ENCODE data around the gene RPL37. TPM values are rescaled to one million over a fixed set of nuclear protein-coding genes. Genes with fewer than 3 reads are reported as not detected.

Gene RPL37
- total and polyA plus RNA-seq, 9 of the 15 experiments (the other 6 are each of a cell fraction or from before 2014, with no cell fraction given): 2,342 to 7,963 (median 4,091) TPM

DNA sequence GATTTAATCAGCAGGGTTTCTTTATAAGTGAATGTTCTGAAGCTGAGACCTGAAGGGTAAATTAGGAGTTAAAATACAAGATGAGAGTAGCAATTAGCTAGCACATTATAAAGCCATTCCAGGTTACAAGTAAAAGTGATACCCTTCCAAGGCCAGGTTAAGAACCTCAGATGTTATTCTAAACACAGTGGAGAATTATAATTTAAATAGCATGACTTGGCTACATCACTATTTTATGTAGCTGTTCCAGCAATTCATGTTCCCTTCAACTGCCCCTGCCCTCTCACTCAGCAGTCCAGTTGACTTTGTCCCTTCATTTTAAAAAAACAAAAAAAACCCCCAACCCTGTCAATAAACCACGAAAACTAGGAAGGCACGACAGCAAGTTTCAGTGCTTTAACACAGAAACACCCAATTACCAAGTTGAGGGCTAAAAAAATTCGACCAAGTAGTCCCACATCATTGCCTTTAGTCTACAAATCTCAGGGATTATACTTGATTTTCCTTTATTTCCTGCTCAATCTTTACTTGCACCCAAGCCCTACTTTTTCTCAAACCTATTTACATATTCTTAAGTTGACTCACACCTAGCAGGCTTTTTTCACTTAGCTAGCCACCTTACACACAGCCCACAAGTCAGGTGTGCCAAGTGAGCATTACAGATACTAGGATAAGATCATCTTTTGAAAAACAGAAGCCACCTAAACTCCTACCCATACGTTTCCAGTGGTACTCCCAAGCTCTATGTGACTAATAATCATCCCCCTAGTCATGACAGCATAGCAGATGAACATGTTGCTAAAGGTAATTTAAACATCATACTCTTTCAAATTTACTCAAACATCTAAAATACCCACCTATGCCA lies 3.4 kb downstream of the RPL37 start (continued):
- TF ChIP-seq MAZ (CRISPR knock-in tag; conservative IDR thresholded peaks at IDR 0.05 in 1 of 2, IDR thresholded peaks at IDR 0.05 in 1 of 2) (0 out of 4 replicates have a peak, but pooled peaks have one; percentile 19 to 24), PYGO2 (tag; IDR thresholded peaks at IDR 0.05) (no peak), PHTF2 (CRISPR knock-in tag; IDR thresholded peaks at IDR 0.05) (no peak), ZNF121 (CRISPR knock-in tag; conservative IDR thresholded peaks at IDR 0.05) (no peak), ELF2 (CRISPR knock-in tag; IDR thresholded peaks at IDR 0.05) (0 out of 2 replicates have a peak, but pooled peaks have one; percentile 43), BACH1 (tag; IDR thresholded peaks at IDR 0.05) (no peak), ZFX (CRISPR knock-in tag; IDR thresholded peaks at IDR 0.05) (no peak), SIN3A (IDR thresholded peaks at IDR 0.05; ENCODE audit: borderline replicate concordance in 2 of 2, control insufficient read depth in 1 of 2, low read depth in 2 of 2, low read length in 2 of 2) (no peak), SMARCB1 (IDR thresholded peaks at IDR 0.05; ENCODE audit: insufficient read length, low read depth) (no peak), HMG20B (CRISPR knock-in tag; IDR thresholded peaks at IDR 0.05) (no peak), ILF3 (IDR thresholded peaks at IDR 0.05; ENCODE audit: borderline replicate concordance) (peak; percentile 51), NR2C2 (CRISPR knock-in tag; IDR thresholded peaks at IDR 0.05) (no peak), NR2C2 (tag; IDR thresholded peaks at IDR 0.05) (no peak), ZNF586 (CRISPR knock-in tag; conservative IDR thresholded peaks at IDR 0.05) (no peak), ZNF134 (CRISPR knock-in tag; conservative IDR thresholded peaks at IDR 0.05) (no peak), MTA3 (IDR thresholded peaks at IDR 0.05; ENCODE audit: borderline replicate concordance) (no peak), DACH1 (IDR thresholded peaks at IDR 0.05; ENCODE audit: partially characterized antibody) (no peak), PTBP1 (IDR thresholded peaks at IDR 0.05; ENCODE audit: low read depth, low read length) (no peak), U2AF1 (optimal IDR thresholded peaks at IDR 0.05; ENCODE audit: low read depth, low read length) (peak; percentile 19), ZNF77 (CRISPR knock-in tag; IDR thresholded peaks at IDR 0.05) (0 out of 2 replicates have a peak, but pooled peaks have one; percentile 13), TAF9B (IDR thresholded peaks at IDR 0.05; ENCODE audit: partially characterized antibody) (no peak), BRD9 (IDR thresholded peaks at IDR 0.05; ENCODE audit: low read depth, partially characterized antibody) (no peak), TOE1 (IDR thresholded peaks at IDR 0.05; ENCODE audit: borderline replicate concordance) (no peak), TOE1 (CRISPR knock-in tag; IDR thresholded peaks at IDR 0.05; ENCODE audit: borderline replicate concordance, low read depth) (no peak), NFE2L1 (tag; IDR thresholded peaks at IDR 0.05; ENCODE audit: borderline replicate concordance, low read depth) (no peak), RCOR1 (IDR thresholded peaks at IDR 0.05; ENCODE audit: borderline replicate concordance in 1 of 2, low read depth in 2 of 2, low read length in 2 of 2) (no peak), ZNF140 (CRISPR knock-in tag; IDR thresholded peaks at IDR 0.05) (no peak), ZBTB1 (CRISPR knock-in tag; IDR thresholded peaks at IDR 0.05; ENCODE audit: borderline replicate concordance, low read depth) (no peak), PHB (CRISPR knock-in tag; IDR thresholded peaks at IDR 0.05) (0 out of 2 replicates have a peak, but pooled peaks have one; percentile 42)
- TF ChIP-seq, protein P1, sequence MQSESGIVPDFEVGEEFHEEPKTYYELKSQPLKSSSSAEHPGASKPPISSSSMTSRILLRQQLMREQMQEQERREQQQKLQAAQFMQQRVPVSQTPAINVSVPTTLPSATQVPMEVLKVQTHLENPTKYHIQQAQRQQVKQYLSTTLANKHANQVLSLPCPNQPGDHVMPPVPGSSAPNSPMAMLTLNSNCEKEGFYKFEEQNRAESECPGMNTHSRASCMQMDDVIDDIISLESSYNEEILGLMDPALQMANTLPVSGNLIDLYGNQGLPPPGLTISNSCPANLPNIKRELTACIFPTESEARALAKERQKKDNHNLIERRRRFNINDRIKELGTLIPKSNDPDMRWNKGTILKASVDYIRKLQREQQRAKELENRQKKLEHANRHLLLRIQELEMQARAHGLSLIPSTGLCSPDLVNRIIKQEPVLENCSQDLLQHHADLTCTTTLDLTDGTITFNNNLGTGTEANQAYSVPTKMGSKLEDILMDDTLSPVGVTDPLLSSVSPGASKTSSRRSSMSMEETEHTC (IDR thresholded peaks at IDR 0.05): no peak
